Prostate gland (tissue), 2 donors: Measurements from ENCODE around the gene DLGAP1. TPM values are rescaled to one million over a fixed set of nuclear protein-coding genes. Genes with fewer than 3 reads are reported as not detected.

Source experiments
- DNase-seq: peaks from one replicate; pipeline ENCODE4 v3.0.0-alpha.2; 2019; ENCODE audit warnings: low spot score
- H3K27ac ChIP-seq, 2 donors: fragments of 200-600 bp; sonication (generic); 2 replicates each; pipeline ENCODE4 v1.5.1; 2017 to 2019
- H3K27me3 ChIP-seq: fragments of 200-600 bp; sonication (generic); replicated peaks from 2 replicates; pipeline ENCODE4 v1.5.1; 2019; ENCODE audit not compliant: insufficient read depth
- H3K36me3 ChIP-seq, 2 donors: fragments of 200-600 bp; sonication (generic); 1 replicate in 1 of 2; 2 replicates in 1 of 2; pipeline versions ENCODE4 v1.5.1 to v1.8.1; 2017 to 2019
- H3K4me1 ChIP-seq: fragments of 200-600 bp; sonication (generic); replicated peaks from 2 replicates; pipeline ENCODE4 v1.5.1; 2019
- H3K4me3 ChIP-seq, 2 donors: fragments of 200-600 bp; sonication (generic); 2 replicates each; pipeline ENCODE4 v1.5.1; 2017 to 2019
- H3K9me3 ChIP-seq: fragments of 200-600 bp; sonication (generic); 2 replicates; pipeline ENCODE4 v1.5.1; 2017
- CTCF ChIP-seq, 4 experiments: fragments of 200-600 bp in 2 of 4; fragments of 450-650 bp in 2 of 4; sonication (generic) in 2 of 4; IDR thresholded peaks; 1 replicate in 3 of 4; 2 replicates in 1 of 4; pipeline ENCODE4 v1.5.1; 2016 to 2019; ENCODE audit warnings: antibody characterized with exemption in 4 of 4, mild to moderate bottlenecking in 2 of 4, moderate library complexity in 2 of 4
- POLR2A ChIP-seq: fragments of 450-650 bp; IDR thresholded peaks from one replicate; pipeline ENCODE4 v1.6.1; 2016; ENCODE audit warnings: antibody characterized with exemption, mild to moderate bottlenecking
- POLR2AphosphoS5 ChIP-seq: sonication (generic); formaldehyde crosslinking; IDR thresholded peaks from one replicate; pipeline ENCODE4 v1.6.1; 2017; ENCODE audit warnings: antibody characterized with exemption
- WGBS: methylation state at CpG from one replicate; pipeline ENCODE4 v1.1.5; 2018; 5-methylcytosine and 5-hydroxymethylcytosine counted together
- intact Hi-C: fragments of 100-400 bp; cut with DNase I; formaldehyde crosslinking; loops from one replicate; pipeline ENCODE4 v1.14.2; 2022
- total RNA-seq, 2 donors: library from RNA; depleted of rRNA; stranded (reverse); fragments of >200 nt; gene quantifications; one replicate each; pipeline ENCODE4 v1.1.0, GENCODE V29; 2016

DLGAP1 gene
- total RNA-seq, 2 donors from 2014 or later = 42.2 to 66.7 TPM

- no peaks in the 10 kb centered on the region for H3K4me1 ChIP-seq
- intact Hi-C loops = no loop called here
- H3K27ac ChIP-seq = no peak overlapping the region
- H3K4me3 ChIP-seq = no peak overlapping the region
- H3K9me3 ChIP-seq = no peaks in the 10 kb centered on the region
- no peaks in the 10 kb centered on the region for H3K27me3 ChIP-seq
- 75% methylated on average over 3 of the region's 3 CpGs for WGBS
- no peak for DNase-seq
- TF ChIP-seq POLR2AphosphoS5 (no peak), POLR2A (no peak), CTCF (IDR thresholded peaks at IDR 0.05) (no peak)
- no peaks in the 10 kb centered on the region for H3K36me3 ChIP-seq
Measured at GRCh38 chr18:4260107-4260506, 195.0 kb downstream of the DLGAP1 start.

- intact Hi-C loops = no loop called here
- WGBS = 58% methylated on average over 7 of the region's 7 CpGs
- no peak for DNase-seq
- Histone ChIP-seq H3K4me1 (no peaks in the 10 kb centered on the region), H3K36me3 (no peaks in the 10 kb centered on the region), H3K27ac (no peak overlapping the region), H3K9me3 (no peaks in the 10 kb centered on the region), H3K27me3 (no peaks in the 10 kb centered on the region), H3K4me3 (no peak overlapping the region)
- TF ChIP-seq POLR2A (no peak), CTCF (IDR thresholded peaks at IDR 0.05) (no peak), POLR2AphosphoS5 (no peak)
Measured at GRCh38 chr18:4256766-4257417, 198.2 kb downstream of the DLGAP1 start.

- no peaks in the 10 kb centered on the region for H3K27me3 ChIP-seq
- no peak overlapping the region for H3K27ac ChIP-seq
- H3K4me3 ChIP-seq = no peak overlapping the region
- WGBS = 82% methylated on average over 7 of the region's 7 CpGs
- no peaks in the 10 kb centered on the region for H3K9me3 ChIP-seq
- intact Hi-C loops = no loop called here
- H3K36me3 ChIP-seq = no peaks in the 10 kb centered on the region
- no peak for TF ChIP-seq CTCF (IDR thresholded peaks at IDR 0.05)
- no peak for TF ChIP-seq POLR2AphosphoS5
- no peak for TF ChIP-seq POLR2A
- no peaks in the 10 kb centered on the region for H3K4me1 ChIP-seq
- DNase-seq = no peak
Measured at GRCh38 chr18:4254840-4255239, 200.3 kb downstream of the DLGAP1 start.

- no peak for DNase-seq
- H3K27me3 ChIP-seq = no peaks in the 10 kb centered on the region
- no peaks in the 10 kb centered on the region for H3K36me3 ChIP-seq
- no peaks in the 10 kb centered on the region for H3K9me3 ChIP-seq
- no peaks in the 10 kb centered on the region for H3K4me1 ChIP-seq
- TF ChIP-seq CTCF (IDR thresholded peaks at IDR 0.05) (no peak), POLR2AphosphoS5 (no peak), POLR2A (no peak)
- intact Hi-C loops = no loop called here
- WGBS = 85% methylated on average over 4 of the region's 4 CpGs
- H3K27ac ChIP-seq = no peak overlapping the region
- H3K4me3 ChIP-seq = no peak overlapping the region
Measured at GRCh38 chr18:4252829-4253228, 202.3 kb downstream of the DLGAP1 start.

GRCh38 chr18:4251873-4252272 lies 203.2 kb downstream of the DLGAP1 start:
- intact Hi-C loops = no loop called here
- no peaks in the 10 kb centered on the region for H3K36me3 ChIP-seq
- H3K4me3 ChIP-seq = no peak overlapping the region
- DNase-seq = no peak
- no peaks in the 10 kb centered on the region for H3K27me3 ChIP-seq
- TF ChIP-seq POLR2A = no peak
- no peak for TF ChIP-seq POLR2AphosphoS5
- no peak for TF ChIP-seq CTCF (IDR thresholded peaks at IDR 0.05)
- H3K9me3 ChIP-seq = no peaks in the 10 kb centered on the region
- WGBS = 81% methylated on average over 3 of the region's 3 CpGs
- no peak overlapping the region for H3K27ac ChIP-seq
- no peaks in the 10 kb centered on the region for H3K4me1 ChIP-seq
